ENCODE results near the gene ARL6IP4.
"Not testable (repeated sequence)": the region's sequence is repeated elsewhere in the genome, so short reads cannot be mapped to it uniquely, and the experiment has no call there.

The ARL6IP4 gene

GRCh38 chr12:122980183-122981035 is at the start of gene ARL6IP4:
TSS of gene ARL6IP4 (plus strand) at chr12:122980681. CDS start at chr12:122981140, 459 bp downstream.
- DNase-seq = peak; percentile 50 to 60

DNA sequence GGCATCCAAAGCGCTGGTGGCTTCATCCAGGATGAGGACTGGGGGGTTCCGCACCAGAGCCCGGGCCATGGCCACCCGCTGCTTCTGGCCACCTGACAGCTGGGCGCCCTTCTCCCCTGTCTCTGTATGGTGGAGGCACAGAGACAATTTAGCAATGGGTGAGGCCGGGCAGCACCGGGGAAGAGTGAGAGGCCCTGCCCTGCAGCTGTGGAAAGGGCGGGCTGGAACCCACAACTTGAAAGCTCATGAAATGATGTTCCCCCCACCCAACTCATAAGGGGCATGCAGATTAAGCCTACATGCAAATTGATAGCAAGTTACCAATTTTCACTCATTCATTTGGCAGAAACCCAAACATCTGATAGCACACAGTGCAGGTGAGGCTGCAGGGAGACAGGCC is 48.3 kb upstream of the ARL6IP4 start:
- DNase-seq = no peak

DNA sequence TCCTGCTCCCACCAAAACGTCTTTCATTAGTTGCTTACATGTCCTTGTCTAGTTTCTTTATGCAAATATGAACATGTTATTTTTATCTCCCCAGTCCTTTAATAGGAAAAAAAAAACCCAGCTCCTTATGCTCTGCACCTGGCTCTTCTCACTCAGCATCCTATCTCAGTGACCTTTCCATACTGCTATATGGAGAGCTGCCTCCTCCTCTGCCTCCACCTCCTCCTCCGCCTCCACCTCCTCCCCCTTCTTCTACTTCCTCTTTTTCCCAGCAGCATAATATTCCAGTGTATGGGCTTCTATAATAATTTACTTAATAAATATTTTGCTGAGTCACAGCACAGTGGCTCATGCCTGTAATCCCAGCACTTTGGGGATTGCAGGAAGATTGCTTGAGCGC is 45.8 kb upstream of the ARL6IP4 start:
- no peak for DNase-seq

DNA sequence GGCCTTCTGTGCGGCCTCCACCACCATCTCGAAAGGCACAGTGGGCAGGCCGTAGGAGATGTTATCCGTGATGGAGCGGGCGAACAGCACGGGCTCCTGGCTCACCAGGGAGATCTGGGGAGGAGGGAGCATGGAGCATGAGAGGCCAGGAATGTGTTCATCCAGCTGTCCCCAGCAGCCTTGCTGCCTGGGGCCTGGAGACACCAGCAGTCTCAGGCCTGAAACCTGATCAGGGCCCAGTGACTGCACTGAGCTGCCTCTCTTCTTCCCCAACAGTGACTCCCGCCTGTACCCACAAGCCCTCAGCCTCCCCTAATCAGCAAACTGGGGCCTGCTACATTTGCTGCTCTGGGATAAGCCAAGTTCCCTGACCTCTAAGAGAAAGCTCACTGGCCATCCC is 45.2 kb upstream of the ARL6IP4 start:
- no peak for DNase-seq

DNA sequence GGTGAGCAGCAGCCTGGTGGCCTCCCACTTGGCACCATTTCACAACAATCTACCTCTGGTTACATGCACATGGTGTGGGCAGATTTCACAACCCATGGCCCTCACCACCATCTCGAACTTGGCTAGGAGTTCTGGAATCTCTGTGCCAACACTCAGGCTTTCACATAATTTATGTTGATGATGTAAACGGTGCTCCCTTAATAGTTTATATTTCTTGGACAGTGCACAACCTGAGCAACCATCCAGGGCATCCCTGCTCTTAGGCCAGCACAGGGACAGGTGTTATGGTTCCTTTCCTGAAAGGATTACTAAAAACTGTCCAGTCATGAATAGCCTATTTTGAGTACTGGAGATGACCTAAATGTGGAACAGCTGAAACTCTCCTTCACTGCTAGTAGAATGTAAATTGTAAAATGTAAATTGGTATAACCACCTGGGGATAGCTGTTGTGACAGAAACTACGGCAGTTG is 42.8 kb upstream of the ARL6IP4 start:
- DNase-seq = no peak

DNA sequence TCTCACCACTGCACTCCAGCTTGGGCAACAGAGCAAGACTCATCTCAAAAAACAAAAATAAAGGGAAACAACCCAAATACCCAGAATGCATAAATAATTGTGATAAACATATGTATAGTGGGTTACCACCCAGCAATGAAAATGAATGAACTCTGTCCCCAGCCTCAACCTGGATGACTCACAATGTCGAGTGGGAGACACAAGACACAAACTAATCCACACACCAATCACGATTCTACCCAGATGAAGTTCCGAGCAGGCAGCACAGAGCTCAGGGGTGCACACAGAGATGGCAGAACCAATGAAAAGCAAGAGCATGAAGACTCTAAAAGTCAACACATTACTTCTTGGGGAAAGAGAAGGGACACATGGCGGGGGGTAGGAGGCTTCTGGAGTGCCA is 41.4 kb upstream of the ARL6IP4 start:
- no peak for DNase-seq

- DNase-seq = not testable (repeated sequence)
These were observed 39.1 kb upstream of the ARL6IP4 start for GRCh38 chr12:122941351-122941750.

DNA sequence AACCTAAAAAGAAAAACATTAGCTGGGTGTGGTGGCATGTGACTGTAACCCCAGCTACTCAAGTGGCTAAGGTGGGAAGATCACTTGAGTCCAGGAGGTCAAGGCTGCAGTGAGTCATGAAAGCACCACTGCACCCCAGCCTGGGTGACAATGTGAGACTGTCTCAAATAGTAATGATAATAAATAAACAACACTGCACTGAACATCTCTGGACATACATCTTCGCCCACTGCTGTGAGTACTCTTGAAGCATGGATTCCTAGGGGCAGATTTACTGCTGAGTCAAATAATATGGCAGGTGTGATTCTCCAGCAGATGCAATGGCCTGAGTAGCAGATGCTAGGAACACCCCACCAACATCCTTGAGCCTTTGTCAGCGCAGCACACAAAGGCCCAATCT is 37.8 kb upstream of the ARL6IP4 start:
- no peak for DNase-seq

DNA sequence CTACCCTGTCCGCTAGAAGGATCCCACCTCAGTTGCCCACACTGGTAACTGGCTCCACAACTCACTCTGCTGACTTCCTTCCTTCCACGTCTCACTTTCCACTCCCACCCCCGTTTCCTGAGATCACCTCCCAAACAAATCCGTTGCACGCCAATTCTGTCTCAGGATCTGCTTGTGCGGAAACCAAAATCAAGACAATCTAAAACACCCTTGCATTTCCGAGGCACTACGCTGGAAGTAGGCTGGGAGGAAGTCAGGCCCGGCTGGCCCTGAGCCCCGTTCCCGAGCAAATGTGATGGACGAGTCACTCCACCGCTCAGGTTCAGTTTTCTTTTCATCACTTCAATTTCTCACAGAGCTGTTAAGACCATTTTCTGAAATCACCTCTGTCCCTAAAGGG is 37.3 kb upstream of the ARL6IP4 start:
- no peak for DNase-seq

DNA sequence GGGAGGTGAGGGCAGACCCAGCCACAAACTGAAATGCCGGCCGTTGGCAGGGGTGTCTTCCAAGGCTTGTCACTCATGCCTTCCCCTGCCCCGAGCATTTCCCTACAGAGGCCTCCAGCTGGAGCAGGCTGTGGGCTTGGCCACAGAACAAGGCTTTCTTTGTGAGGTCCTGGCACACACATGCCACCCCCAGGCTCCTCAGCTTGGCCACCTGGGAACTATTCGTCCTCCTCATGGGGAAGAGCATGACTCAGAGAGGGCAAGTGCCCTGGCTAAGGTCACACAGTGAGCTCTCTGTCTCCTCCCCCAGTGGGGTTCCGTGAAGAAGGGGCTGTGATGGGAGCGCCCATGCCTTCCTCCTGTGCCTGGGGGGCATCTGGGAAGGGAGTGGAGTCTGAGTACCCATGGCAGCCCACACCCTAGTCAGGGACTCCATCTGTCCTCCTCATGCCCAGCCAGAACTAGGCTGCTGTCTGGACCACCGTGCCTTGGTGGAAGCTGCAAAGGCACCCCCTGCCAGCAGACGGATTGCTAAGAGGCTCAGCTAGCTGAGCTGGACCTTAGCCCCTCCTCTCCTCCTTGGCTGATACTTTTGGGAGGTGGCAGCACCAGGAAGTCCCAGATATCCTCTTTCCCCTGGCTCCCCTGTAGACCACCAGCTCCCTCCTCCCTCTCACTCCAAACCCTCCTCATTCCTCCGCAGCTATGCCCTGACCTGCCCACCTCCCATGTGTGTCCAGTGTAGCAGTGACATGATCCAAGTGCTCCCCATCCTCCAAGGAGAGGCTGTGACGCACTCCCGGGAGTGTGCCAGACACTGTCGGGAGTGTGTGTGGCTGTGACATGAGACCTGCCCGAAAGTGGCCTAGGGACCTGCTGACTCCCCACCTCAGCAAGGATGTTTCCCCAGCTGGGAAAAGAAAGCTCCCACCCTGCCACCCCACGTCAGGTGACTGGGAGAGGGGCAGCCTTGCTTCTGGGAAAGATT is 35.6 kb upstream of the ARL6IP4 start:
- DNase-seq = no peak

GRCh38 chr12:122946690-122947341 is 33.7 kb upstream of the ARL6IP4 start:
- DNase-seq = no peak

DNA sequence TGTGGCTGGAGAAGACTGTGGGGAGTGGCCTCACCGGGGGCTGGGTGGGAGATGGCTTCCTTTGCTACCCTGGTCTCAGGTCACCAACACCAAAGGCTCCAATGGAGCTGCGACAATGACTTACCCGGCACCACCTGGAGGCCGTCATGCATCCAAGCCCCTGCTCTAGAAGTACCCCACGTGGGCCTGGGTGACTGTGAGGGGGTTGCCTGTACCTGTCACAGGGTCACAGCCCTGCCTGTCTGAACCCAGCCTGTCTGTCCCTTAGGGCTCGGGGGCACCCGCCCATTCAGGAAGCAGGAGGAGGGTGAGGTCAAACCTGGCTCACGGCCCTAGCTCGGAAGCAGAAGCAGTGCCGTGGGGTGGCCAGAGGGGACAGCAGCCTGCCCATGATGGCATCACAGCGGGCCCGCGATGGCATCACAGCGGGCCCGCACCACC is 33.1 kb upstream of the ARL6IP4 start:
- DNase-seq = no peak

GRCh38 chr12:122948605-122949004 is 31.9 kb upstream of the ARL6IP4 start:
- no peak for DNase-seq

GRCh38 chr12:122949405-122949804 is 31.1 kb upstream of the ARL6IP4 start:
- DNase-seq = no peak

GRCh38 chr12:122949816-122950675 is 30.4 kb upstream of the ARL6IP4 start:
- DNase-seq = no peak

DNA sequence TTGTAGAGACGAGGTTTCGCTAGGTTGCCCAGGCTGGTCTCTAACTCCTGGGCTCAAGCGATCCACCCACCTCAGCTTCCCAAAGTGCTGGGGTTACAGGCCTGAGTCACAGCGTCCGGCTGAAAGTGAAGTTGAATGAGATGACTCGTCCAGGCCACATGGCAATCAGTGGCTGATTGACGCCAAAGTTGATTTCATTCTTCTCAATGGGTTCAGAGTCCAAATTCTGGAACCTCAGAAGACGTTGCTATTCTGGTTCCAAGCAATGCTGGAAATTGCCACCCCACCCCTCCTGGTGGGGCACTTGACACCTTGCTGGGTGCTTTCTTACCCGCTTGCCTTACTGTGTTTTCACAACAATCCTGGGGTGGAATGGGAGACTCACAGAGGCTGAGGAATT is 29.1 kb upstream of the ARL6IP4 start:
- DNase-seq = no peak

DNA sequence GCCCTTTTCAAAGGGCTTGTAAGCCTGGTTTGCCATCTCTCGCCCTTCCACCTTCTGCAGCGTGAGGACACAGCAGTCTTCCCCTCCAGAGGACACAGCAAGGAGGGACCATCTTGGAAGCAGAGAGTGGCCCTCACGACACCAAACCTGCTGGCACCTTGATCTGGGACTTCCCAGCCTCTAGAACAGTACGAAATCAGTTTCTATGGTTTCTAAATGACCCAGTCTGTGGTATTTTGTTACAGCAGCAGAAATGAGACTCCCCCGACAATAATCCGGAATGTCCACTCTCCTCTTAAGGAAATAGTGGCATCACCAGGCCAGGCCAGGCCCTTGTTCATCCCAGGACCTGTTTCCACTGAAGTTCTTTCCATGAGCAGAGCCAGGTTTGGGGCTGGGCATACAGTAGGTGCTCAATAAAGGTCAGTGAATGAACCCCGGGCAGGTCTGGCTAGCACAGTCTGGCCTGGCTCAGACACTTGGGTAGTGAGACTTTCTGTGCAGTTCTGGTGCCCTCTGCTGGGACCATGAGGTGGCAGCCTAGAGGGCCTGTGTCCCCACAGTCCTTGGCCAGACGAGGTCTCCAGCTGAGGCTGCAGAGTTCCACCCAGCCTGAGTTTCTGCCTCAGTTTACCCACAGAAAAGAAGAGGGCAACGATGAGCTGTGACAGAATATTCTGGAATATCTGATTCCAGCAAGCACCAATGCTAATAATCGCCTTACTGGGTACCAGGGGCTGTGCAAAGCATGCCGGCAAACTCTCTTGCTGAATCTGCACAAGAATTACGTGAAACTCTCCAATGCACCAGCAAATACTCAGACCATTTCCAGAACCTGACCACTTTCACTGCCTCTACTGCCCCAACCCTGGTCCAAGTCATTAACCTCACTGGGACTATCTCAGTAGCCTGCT is 28.2 kb upstream of the ARL6IP4 start:
- no peak for DNase-seq

GRCh38 chr12:122955156-122955555 is 25.3 kb upstream of the ARL6IP4 start:
- DNase-seq = no peak

GRCh38 chr12:122956035-122956434 is 24.4 kb upstream of the ARL6IP4 start:
- DNase-seq = no peak

DNA sequence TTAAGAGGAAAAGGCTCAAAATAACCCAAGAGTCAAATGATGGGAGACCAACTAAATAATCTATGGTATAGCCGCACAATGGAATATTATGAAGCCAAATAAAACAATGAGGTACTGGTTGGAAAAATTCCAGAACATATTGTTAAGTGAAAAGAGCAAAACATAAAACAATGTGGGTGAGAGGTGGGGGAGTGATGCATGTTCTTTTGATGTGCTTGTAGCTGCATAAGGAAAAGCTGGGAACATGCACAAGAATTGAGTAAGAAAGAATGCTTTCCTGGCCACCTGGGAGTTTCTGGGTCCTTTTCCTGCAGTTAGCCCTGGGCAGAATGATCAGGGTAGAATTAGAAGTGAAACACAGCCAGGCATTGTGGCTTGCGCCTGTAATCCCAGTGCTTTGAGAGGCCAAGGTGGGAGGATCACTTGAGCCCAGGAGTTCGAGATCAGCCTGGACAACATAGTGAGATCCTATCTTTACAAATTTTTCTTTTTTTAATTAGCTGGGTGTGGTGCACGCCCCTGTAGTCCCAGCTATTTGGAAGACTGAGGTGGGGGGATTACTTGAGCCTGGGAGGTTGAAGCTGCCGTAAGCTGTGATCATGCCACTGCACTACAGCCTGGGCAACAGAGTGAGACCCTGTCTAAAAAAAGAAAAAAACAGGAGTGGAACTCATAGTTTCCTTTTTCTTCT is 22.1 kb upstream of the ARL6IP4 start:
- DNase-seq = no peak

Measured in NCI-H187 (cell line).